Activated B cell treated with CpG ODN at 0.5 μM for 24 hours (primary cell): Measurements from ENCODE around the gene THAP8. TPM values are rescaled to one million over a fixed set of nuclear protein-coding genes. Genes with fewer than 3 reads are reported as not detected.

ENCODE experiments used
- ATAC-seq: fragments of 200-7000 bp; cut with Tn5 transposase; one replicate; pipeline ENCODE4 v1.10.0; 2021; ENCODE audit warnings: low read depth, mild to moderate bottlenecking, moderate library complexity
- CTCF ChIA-PET: fragments of 350-600 bp; sonication (Branson Sonifier 250); formaldehyde crosslinking; loops from one replicate; lab custom pipeline; 2021; ENCODE audit warnings: antibody characterized with exemption; lab: Charles Lee
- POLR2A ChIA-PET: fragments of 350-600 bp; sonication (Branson Sonifier 250); formaldehyde crosslinking; loops from one replicate; lab custom pipeline; 2021; ENCODE audit warnings: antibody characterized with exemption; lab: Charles Lee
- DNase-seq: peaks from one replicate; pipeline ENCODE4 v3.0.0; 2022
- H3K27ac Mint-ChIP-seq: one replicate; pipeline ENCODE4 v1.8.0; 2020; ENCODE audit warnings: mixed read lengths
- H3K27me3 Mint-ChIP-seq: one replicate; pipeline ENCODE4 v1.8.0; 2021; ENCODE audit warnings: mixed read lengths
- H3K36me3 Mint-ChIP-seq: one replicate; pipeline ENCODE4 v1.8.0; 2021; ENCODE audit warnings: low read depth, mixed read lengths
- H3K4me1 Mint-ChIP-seq: one replicate; pipeline ENCODE4 v1.8.0; 2021; ENCODE audit warnings: mixed read lengths
- H3K4me3 Mint-ChIP-seq: one replicate; pipeline ENCODE4 v1.8.0; 2020; ENCODE audit warnings: mild to moderate bottlenecking, mixed read lengths
- H3K9me3 Mint-ChIP-seq: one replicate; pipeline ENCODE4 v1.8.0; 2020; ENCODE audit warnings: mixed read lengths
- CTCF ChIP-seq: fragments of 200-600 bp; IDR thresholded peaks from one replicate; pipeline ENCODE4 v1.8.0; 2022; ENCODE audit warnings: antibody characterized with exemption, mild to moderate bottlenecking
- intact Hi-C: fragments of 100-400 bp; cut with micrococcal nuclease; formaldehyde crosslinking; loops from one replicate; pipeline ENCODE4 v1.15.1; 2024
- total RNA-seq: library from RNA; stranded (reverse); gene quantifications from 2 replicates; pipeline ENCODE4 v1.2.3, GENCODE V29; 2022

Gene THAP8
- total RNA-seq, 1 donor from 2014 or later: 2.4 TPM

GRCh38 chr19:36090910-36091695 is 37.0 kb upstream of the THAP8 start:
- Mint-ChIP-seq H3K4me3 (no peak overlapping the region), H3K36me3 (no peaks in the 10 kb centered on the region), H3K4me1 (no peaks in the 10 kb centered on the region), H3K27me3 (no peaks in the 10 kb centered on the region), H3K9me3 (no peaks in the 10 kb centered on the region), H3K27ac (no peak overlapping the region)
- intact Hi-C loops: no loop called here
- DNase-seq (no peak), ATAC-seq (no peak)
- CTCF ChIA-PET: no interaction called here
- POLR2A ChIA-PET: no interaction called here
- TF ChIP-seq CTCF: no peak

- Mint-ChIP-seq H3K4me1 (no peaks in the 10 kb centered on the region), H3K9me3 (no peaks in the 10 kb centered on the region), H3K27ac (no peak overlapping the region), H3K4me3 (no peak overlapping the region), H3K27me3 (no peaks in the 10 kb centered on the region), H3K36me3 (no peaks in the 10 kb centered on the region)
- CTCF ChIA-PET: no interaction called here
- ATAC-seq (no peak), DNase-seq (no peak)
- intact Hi-C loops: no loop called here
- TF ChIP-seq CTCF: no peak
- POLR2A ChIA-PET: no interaction called here
These were observed 35.8 kb upstream of the THAP8 start for GRCh38 chr19:36089847-36090246.

DNA sequence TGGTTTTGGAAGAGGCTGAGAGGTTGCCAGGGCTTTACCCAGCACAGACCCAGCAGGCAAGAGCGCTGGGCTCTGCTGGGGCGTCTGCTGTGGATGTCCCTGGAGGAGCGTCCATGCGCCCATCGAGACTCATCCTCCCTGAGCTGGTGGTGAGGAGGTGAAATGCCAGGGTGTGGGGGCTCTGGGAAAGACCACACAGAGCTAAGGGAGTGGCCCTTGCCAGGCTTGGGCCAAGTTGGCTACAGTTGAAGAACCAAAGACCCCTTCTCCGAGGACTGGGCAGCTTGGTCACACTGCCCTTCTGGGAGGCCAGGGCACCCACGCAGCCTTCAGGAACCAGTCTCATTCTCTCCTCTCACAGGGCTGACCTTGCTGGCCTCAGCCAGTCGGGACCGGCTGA is 32.2 kb upstream of the THAP8 start:
- POLR2A ChIA-PET: no interaction called here
- Mint-ChIP-seq H3K4me1 (no peaks in the 10 kb centered on the region), H3K27me3 (no peaks in the 10 kb centered on the region), H3K36me3 (peaks cover 2% of the 10 kb centered on the region), H3K4me3 (no peak overlapping the region), H3K27ac (no peak overlapping the region), H3K9me3 (no peaks in the 10 kb centered on the region)
- CTCF ChIA-PET: no interaction called here
- TF ChIP-seq CTCF: no peak
- intact Hi-C loops: no loop called here
- ATAC-seq: no peak
- DNase-seq: no peak

- H3K36me3 Mint-ChIP-seq: peaks cover 2% of the 10 kb centered on the region
- ChIA-PET POLR2A (interaction anchor here (0.8 kb wide), 1 partner anchor 31 kb away, joined by 3 read pairs; the partner anchor contains the start of gene TBCB), CTCF (no interaction called here)
- no peak overlapping the region for H3K27ac Mint-ChIP-seq
- ATAC-seq (no peak), DNase-seq (no peak)
- H3K4me3 Mint-ChIP-seq: no peak overlapping the region
- H3K9me3 Mint-ChIP-seq: no peaks in the 10 kb centered on the region
- intact Hi-C loops: no loop called here
- H3K27me3 Mint-ChIP-seq: no peaks in the 10 kb centered on the region
- no peak for TF ChIP-seq CTCF
- no peaks in the 10 kb centered on the region for H3K4me1 Mint-ChIP-seq
These were observed 30.3 kb upstream of the THAP8 start for GRCh38 chr19:36084231-36085009.

DNA sequence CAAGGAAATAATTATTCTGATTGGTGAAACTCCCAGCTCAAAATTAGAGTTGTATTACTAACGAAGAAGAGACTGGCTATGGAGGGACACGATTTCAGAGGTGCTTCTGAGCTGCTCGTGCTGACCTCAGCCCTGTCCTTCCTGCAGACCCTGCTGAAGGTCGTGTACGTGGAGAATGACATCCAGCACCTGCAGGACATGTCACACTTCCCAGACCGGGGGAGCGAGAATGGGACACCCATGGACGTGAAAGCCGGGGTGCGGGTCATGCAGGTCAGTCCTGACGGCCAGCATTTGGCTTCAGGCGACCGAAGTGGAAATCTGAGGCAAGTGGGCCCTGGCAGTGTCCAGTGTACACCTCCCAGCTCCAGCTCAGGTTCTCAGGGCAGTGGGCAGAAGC is 28.8 kb upstream of the THAP8 start:
- TF ChIP-seq CTCF: no peak
- Mint-ChIP-seq H3K27me3 (no peaks in the 10 kb centered on the region), H3K9me3 (no peaks in the 10 kb centered on the region), H3K36me3 (peaks cover 2% of the 10 kb centered on the region), H3K4me3 (no peak overlapping the region), H3K27ac (no peak overlapping the region), H3K4me1 (no peaks in the 10 kb centered on the region)
- intact Hi-C loops: no loop called here
- POLR2A ChIA-PET: no interaction called here
- DNase-seq: no peak
- CTCF ChIA-PET: no interaction called here
- ATAC-seq: no peak
